Activated CD4-positive, alpha-beta T cell treated with anti-CD3 and anti-CD28 coated beads for 1 hour (primary cell): ENCODE results near the gene ZNF200.
"Not testable (repeated sequence)": the region's sequence is repeated elsewhere in the genome, so short reads cannot be mapped to it uniquely, and the experiment has no call there.

Experiments used
- DNase-seq: peaks from one replicate; pipeline ENCODE4 v3.0.0-alpha.2; 2020

ZNF200 gene

GRCh38 chr16:3252967-3253366, 18.0 kb upstream of the ZNF200 start:
- no peak for DNase-seq

- DNase-seq: no peak
Measured at GRCh38 chr16:3249451-3249850, 14.5 kb upstream of the ZNF200 start.

- no peak for DNase-seq
Measured at GRCh38 chr16:3249020-3249419, 14.1 kb upstream of the ZNF200 start.

GRCh38 chr16:3248596-3248995, 13.6 kb upstream of the ZNF200 start:
- no peak for DNase-seq

GRCh38 chr16:3246876-3247275, 11.9 kb upstream of the ZNF200 start:
- no peak for DNase-seq

- no peak for DNase-seq
Measured at GRCh38 chr16:3246002-3246401, 11.0 kb upstream of the ZNF200 start.

- no peak for DNase-seq
Measured at GRCh38 chr16:3243882-3244281, 8.9 kb upstream of the ZNF200 start.

GRCh38 chr16:3242709-3243108, 7.8 kb upstream of the ZNF200 start:
- DNase-seq: no peak

GRCh38 chr16:3241761-3242160, 6.8 kb upstream of the ZNF200 start:
- DNase-seq: no peak

GRCh38 chr16:3235856-3236669, 1.1 kb upstream of the ZNF200 start:
- peak; percentile 15 for DNase-seq

- DNase-seq: no peak
Measured at GRCh38 chr16:3234543-3234856, 458 bp downstream of the ZNF200 start.

- no peak for DNase-seq
Measured at GRCh38 chr16:3223913-3224515, 10.9 kb downstream of the ZNF200 start.

GRCh38 chr16:3220839-3221238, 14.1 kb downstream of the ZNF200 start:
- no peak for DNase-seq

- DNase-seq: no peak
Measured at GRCh38 chr16:3216263-3216640, 18.7 kb downstream of the ZNF200 start.

GRCh38 chr16:3215601-3216262, 19.2 kb downstream of the ZNF200 start:
- DNase-seq: no peak

- DNase-seq: peak; percentile 8
Measured at GRCh38 chr16:3214904-3215600, 19.9 kb downstream of the ZNF200 start.

GRCh38 chr16:3212567-3212966, 22.4 kb downstream of the ZNF200 start:
- DNase-seq: no peak

- DNase-seq: no peak
Measured at GRCh38 chr16:3212006-3212405, 23.0 kb downstream of the ZNF200 start.

- no peak for DNase-seq
Measured at GRCh38 chr16:3207086-3207953, 27.6 kb downstream of the ZNF200 start.

GRCh38 chr16:3205939-3206338, 29.0 kb downstream of the ZNF200 start:
- DNase-seq: not testable (repeated sequence)

GRCh38 chr16:3202903-3203539, 31.9 kb downstream of the ZNF200 start:
- DNase-seq: no peak
